A549 (cell line): ENCODE data around the gene ERVW-1. TPM values are rescaled to one million over a fixed set of nuclear protein-coding genes. Genes with fewer than 3 reads are reported as not detected.
"Not testable (repeated sequence)": the region's sequence is repeated elsewhere in the genome, so short reads cannot be mapped to it uniquely, and the experiment has no call there.

ENCODE experiments used
- ATAC-seq, 2 experiments: fragments of 200-7000 bp in 1 of 2; fragments of >200 bp in 1 of 2; cut with Nextera tagmentation in 1 of 2; cut with Tn5 transposase in 1 of 2; 3 replicates each; pipeline versions ENCODE4 v1.8.0 to v1.9.1; 2018 to 2020; ENCODE audit warnings: mild to moderate bottlenecking in 1 of 2, moderate library complexity in 1 of 2
- CTCF ChIA-PET: fragments of 300-600 bp; sonication (Branson Sonifier 250); formaldehyde crosslinking; extraction: SDS; loops from one replicate; lab custom pipeline; 2021; ENCODE audit warnings: antibody characterized with exemption, inconsistent platforms; lab: Yijun Ruan, JAX
- POLR2A ChIA-PET: fragments of 350-600 bp; formaldehyde crosslinking; extraction: SDS; loops from one replicate; lab custom pipeline; 2021; ENCODE audit warnings: antibody characterized with exemption, inconsistent platforms; lab: Yijun Ruan, JAX
- DNase-seq, 2 experiments: peaks; one replicate each; pipeline versions ENCODE4 v3.0.0 to v3.0.0-alpha.2; 2011 to 2016; ENCODE audit warnings: low read depth in 1 of 2, low spot score in 1 of 2
- FAIRE-seq: peaks from 2 replicates; lab custom pipeline; 2011; peaks lifted over from hg19 to GRCh38; lab: Jason Lieb, UNC
- H3K27ac ChIP-seq, 2 experiments: fragments of >200 bp; sonication (Bioruptor Twin); formaldehyde crosslinking; 3 replicates each; pipeline ENCODE4 v1.5.1; 2016 to 2017
- H3K4me1 ChIP-seq: fragments of >200 bp; sonication (Bioruptor Twin); formaldehyde crosslinking; 3 replicates; pipeline ENCODE4 v1.6.1; 2016
- H3K4me2 ChIP-seq: fragments of >200 bp; sonication (Bioruptor Twin); formaldehyde crosslinking; 3 replicates; pipeline ENCODE4 v1.6.1; 2016
- H3K4me3 ChIP-seq: fragments of >200 bp; sonication (Bioruptor Twin); formaldehyde crosslinking; 3 replicates; pipeline ENCODE4 v1.5.1; 2016
- H3K9me3 ChIP-seq: fragments of >200 bp; sonication (Bioruptor Twin); formaldehyde crosslinking; 3 replicates; pipeline ENCODE4 v1.6.1; 2016
- BCL3 ChIP-seq: fragments of >200 bp; sonication (Bioruptor Twin); formaldehyde crosslinking; IDR thresholded peaks from 3 replicates; pipeline ENCODE4 v1.6.1; 2016
- CBX2 ChIP-seq: fragments of 200-600 bp; sonication (generic); IDR thresholded peaks from 2 replicates; pipeline ENCODE4 v1.6.1; 2016; ENCODE audit warnings: low read depth, mild to moderate bottlenecking, borderline replicate concordance
- CEBPB ChIP-seq, 2 experiments: fragments of >200 bp in 1 of 2; sonication (Bioruptor Twin) in 1 of 2; formaldehyde crosslinking in 1 of 2; IDR thresholded peaks; 2 replicates each; pipeline ENCODE4 v1.6.1; 2012 to 2016
- CTCF ChIP-seq: fragments of >200 bp; sonication (Bioruptor Twin); formaldehyde crosslinking; IDR thresholded peaks from 3 replicates; pipeline ENCODE4 v1.5.1; 2016
- E2F6 ChIP-seq: IDR thresholded peaks from 2 replicates; pipeline ENCODE4 v1.6.1; 2012; ENCODE audit warnings: low read depth, borderline replicate concordance
- EHF ChIP-seq: fragments of 250-450 bp; sonication (Bioruptor Pico); IDR thresholded peaks from 2 replicates; pipeline ENCODE4 v1.5.0; 2020; ENCODE audit warnings: mild to moderate bottlenecking
- ELK1 ChIP-seq: fragments of 150-350 bp; IDR thresholded peaks from 2 replicates; pipeline ENCODE4 v1.6.1; 2014; ENCODE audit warnings: low read depth, mild to moderate bottlenecking, low read length
- ESRRA ChIP-seq: fragments of 150-350 bp; IDR thresholded peaks from 2 replicates; pipeline ENCODE4 v1.6.1; 2014; ENCODE audit warnings: mild to moderate bottlenecking, low read length, borderline replicate concordance
- HOXB5 ChIP-seq: fragments of 250-450 bp; sonication (Bioruptor Pico); IDR thresholded peaks from 2 replicates; pipeline ENCODE4 v1.5.0; 2020; ENCODE audit warnings: mild to moderate bottlenecking, moderate library complexity
- JUN ChIP-seq, 2 experiments: fragments of >200 bp; sonication (Bioruptor Twin); formaldehyde crosslinking; IDR thresholded peaks; 2 replicates in 1 of 2; 3 replicates in 1 of 2; pipeline ENCODE4 v1.6.1; 2016 to 2017
- JUNB ChIP-seq: fragments of >200 bp; sonication (Bioruptor Twin); formaldehyde crosslinking; IDR thresholded peaks from 2 replicates; pipeline ENCODE4 v1.6.1; 2016
- KDM5A ChIP-seq: fragments of 200-600 bp; sonication (generic); IDR thresholded peaks from 2 replicates; pipeline ENCODE4 v1.6.1; 2016; ENCODE audit warnings: antibody characterized with exemption, mild to moderate bottlenecking
- MAZ ChIP-seq: fragments of 150-350 bp; IDR thresholded peaks from 2 replicates; pipeline ENCODE4 v1.6.1; 2014; ENCODE audit warnings: antibody characterized with exemption, low read depth, low read length, borderline replicate concordance
- PBX3 ChIP-seq: IDR thresholded peaks from 2 replicates; pipeline ENCODE4 v1.6.1; 2012
- RAD21 ChIP-seq, 2 experiments: fragments of >200 bp in 1 of 2; sonication (Bioruptor Twin) in 1 of 2; formaldehyde crosslinking in 1 of 2; IDR thresholded peaks in 1 of 2; conservative IDR thresholded peaks in 1 of 2; 2 replicates in 1 of 2; 3 replicates in 1 of 2; pipeline ENCODE4 v1.6.1; 2012 to 2018; ENCODE audit warnings: inconsistent platforms in 1 of 2
- SMC3 ChIP-seq: fragments of >200 bp; sonication (Bioruptor Twin); formaldehyde crosslinking; IDR thresholded peaks from 3 replicates; pipeline ENCODE4 v1.6.1; 2018; ENCODE audit warnings: inconsistent platforms
- SREBF2 ChIP-seq: fragments of 450-650 bp; IDR thresholded peaks from 2 replicates; pipeline ENCODE4 v1.6.1; 2014; ENCODE audit warnings: mild to moderate bottlenecking, moderate library complexity
- ZSCAN20 ChIP-seq: fragments of 250-450 bp; sonication (Bioruptor Pico); IDR thresholded peaks from 2 replicates; pipeline ENCODE4 v1.8.0; 2022; ENCODE audit warnings: mild to moderate bottlenecking, moderate library complexity
- WGBS: methylation state at CpG from one replicate; pipeline ENCODE4 v1.1.6; 2017; ENCODE audit errors: missing lambda C conversion rate; 5-methylcytosine and 5-hydroxymethylcytosine counted together
- polyA plus RNA-seq, 4 experiments: library from polyadenylated mRNA; depleted of rRNA in 3 of 4; stranded (reverse); fragments of >200 nt; fragmentation: RNase III in 1 of 4; extraction: RNeasy Plus Mini Kit Qiagen cat#74134 plus additional on column Dnase treatment in 1 of 4; gene quantifications; 2 replicates in 3 of 4; 3 replicates in 1 of 4; pipeline ENCODE4 v1.2.3, GENCODE V29; 2011 to 2017

ERVW-1 gene
- polyA plus RNA-seq, 2 of the 4 experiments (the other 2 are of a cell fraction) = not detected

- Histone ChIP-seq H3K4me1 (peaks cover 15% of the 10 kb centered on the region), H3K4me3 (peak overlapping the region; percentile 89; the same call in 2 of the 3 replicates), H3K27ac (peak overlapping the region in 1 of 2 experiments; percentile 100; a peak in 3 of 6 replicates), H3K4me2 (peak overlapping the region; percentile 47; the same call in 2 of the 3 replicates), H3K9me3 (no peaks in the 10 kb centered on the region)
- DNase-seq = no peak
- POLR2A ChIA-PET = interaction anchor here (0.6 to 2.4 kb wide), 11 partner anchors 12 to 617 kb away, joined by 3 to 25 read pairs (median 4); partner anchors contain the start of genes AKAP9, ANKIB1, CYP51A1 and KRIT1
- ATAC-seq = no peak; a peak in 1 of 6 replicates
- TF ChIP-seq JUN (IDR thresholded peaks at IDR 0.05) = no peak
- TF ChIP-seq KDM5A = no peak
- no peak for TF ChIP-seq ESRRA
- TF ChIP-seq CTCF = peak; percentile 84
- no peak for TF ChIP-seq SREBF2
- no peak for TF ChIP-seq CEBPB (IDR thresholded peaks at IDR 0.05)
- no peak for TF ChIP-seq ELK1
- no peak for TF ChIP-seq PBX3
- peak; percentile 91 to 96 for TF ChIP-seq RAD21 (conservative IDR thresholded peaks at IDR 0.05 in 1 of 2, IDR thresholded peaks at IDR 0.05 in 1 of 2)
- TF ChIP-seq SMC3 = peak; percentile 75; the same call in 1 of the 3 replicates
- TF ChIP-seq BCL3 = no peak
- TF ChIP-seq EHF (CRISPR knock-in tag) = no peak
- no peak for TF ChIP-seq CBX2
- TF ChIP-seq JUNB = no peak
- TF ChIP-seq MAZ = 0 out of 2 replicates have a peak, but pooled peaks have one; percentile 65
- TF ChIP-seq HOXB5 (CRISPR knock-in tag) = no peak
- TF ChIP-seq ZSCAN20 (CRISPR knock-in tag) = no peak
- TF ChIP-seq E2F6 = peak; percentile 69; the same call in 1 of the 2 replicates
- no peak for FAIRE-seq
- WGBS = 48% methylated on average over 21 of the region's 21 CpGs
- CTCF ChIA-PET = interaction anchor here (0.7 to 4.7 kb wide), 39 partner anchors 9 to 1394 kb away, joined by 3 to 98 read pairs (median 4); partner anchors contain the start of genes ANKIB1, KRIT1, LRRD1 and MTERF1
Observed at GRCh38 chr7:92446869-92447344, 30.8 kb downstream of the ERVW-1 start.

- POLR2A ChIA-PET, DNase-seq, FAIRE-seq, H3K4me1 ChIP-seq, ATAC-seq, H3K4me2 ChIP-seq, H3K27ac ChIP-seq, H3K4me3 ChIP-seq, CTCF ChIA-PET, H3K9me3 ChIP-seq: not testable (repeated sequence)
- 24% methylated on average over 2 of the region's 2 CpGs for WGBS
Observed at GRCh38 chr7:92442720-92443119, 35.0 kb downstream of the ERVW-1 start.
